ENCODE measurements around the gene KLHL18. TPM values are rescaled to one million over a fixed set of nuclear protein-coding genes. Genes with fewer than 3 reads are reported as not detected.
"Not testable (repeated sequence)": the region's sequence is repeated elsewhere in the genome, so short reads cannot be mapped to it uniquely, and the experiment has no call there.

KLHL18 gene
- total and polyA plus RNA-seq, 2 experiments from 2014 or later, result 14.8 to 20.0 TPM

- no peak overlapping the region for H3K27ac ChIP-seq
- TF ChIP-seq CTCF (IDR thresholded peaks at IDR 0.05; ENCODE audit: low read depth, low read length), result no peak
- DNase-seq (ENCODE audit: low read depth in 1 of 2, low spot score in 1 of 2), result no peak
Observed at GRCh38 chr3:47245271-47245670, 37.5 kb upstream of the KLHL18 start.

GRCh38 chr3:47247131-47248064, 35.3 kb upstream of the KLHL18 start:
- no peak for TF ChIP-seq CTCF (IDR thresholded peaks at IDR 0.05; ENCODE audit: low read depth, low read length)
- Histone ChIP-seq H3K4me1 (ENCODE audit: low read depth) (no peaks in the 10 kb centered on the region), H3K36me3 (no peaks in the 10 kb centered on the region), H3K27me3 (no peaks in the 10 kb centered on the region), H3K27ac (no peak overlapping the region), H3K9me3 (ENCODE audit: low read depth) (no peaks in the 10 kb centered on the region), H3K4me3 (no peak overlapping the region)
- DNase-seq (ENCODE audit: low read depth in 1 of 2, low spot score in 1 of 2), result no peak

More at GRCh38 chr3:47245271-47245670, 37.5 kb upstream of the KLHL18 start:
- Histone ChIP-seq H3K36me3 (no peaks in the 10 kb centered on the region), H3K4me1 (ENCODE audit: low read depth) (no peaks in the 10 kb centered on the region), H3K27me3 (no peaks in the 10 kb centered on the region), H3K4me3 (no peak overlapping the region), H3K9me3 (ENCODE audit: low read depth) (no peaks in the 10 kb centered on the region)

GRCh38 chr3:47250309-47251060, 32.3 kb upstream of the KLHL18 start:
- Histone ChIP-seq H3K36me3 (no peaks in the 10 kb centered on the region), H3K27me3 (no peaks in the 10 kb centered on the region), H3K4me1 (ENCODE audit: low read depth) (no peaks in the 10 kb centered on the region), H3K4me3 (no peak overlapping the region), H3K27ac (no peak overlapping the region), H3K9me3 (ENCODE audit: low read depth) (no peaks in the 10 kb centered on the region)
- TF ChIP-seq CTCF (IDR thresholded peaks at IDR 0.05; ENCODE audit: low read depth, low read length), result peak; percentile 47
- peak; percentile 56 to 71 for DNase-seq (ENCODE audit: low read depth in 1 of 2, low spot score in 1 of 2)

GRCh38 chr3:47251085-47251484, 31.7 kb upstream of the KLHL18 start:
- not testable (repeated sequence) for H3K27me3 ChIP-seq; H3K36me3 ChIP-seq; H3K9me3 ChIP-seq (ENCODE audit: low read depth); H3K4me1 ChIP-seq (ENCODE audit: low read depth); H3K4me3 ChIP-seq; DNase-seq (ENCODE audit: low read depth in 1 of 2, low spot score in 1 of 2); H3K27ac ChIP-seq

- no peak overlapping the region for H3K27ac ChIP-seq
- no peaks in the 10 kb centered on the region for H3K9me3 ChIP-seq (ENCODE audit: low read depth)
- no peaks in the 10 kb centered on the region for H3K36me3 ChIP-seq
- no peaks in the 10 kb centered on the region for H3K4me1 ChIP-seq (ENCODE audit: low read depth)
- H3K4me3 ChIP-seq, result no peak overlapping the region
- DNase-seq (ENCODE audit: low read depth in 1 of 2, low spot score in 1 of 2), result peak in 1 of 2 donors; percentile 64
- H3K27me3 ChIP-seq, result no peaks in the 10 kb centered on the region
- TF ChIP-seq CTCF (IDR thresholded peaks at IDR 0.05; ENCODE audit: low read depth, low read length), result no peak
Observed at GRCh38 chr3:47251689-47252088, 31.1 kb upstream of the KLHL18 start.

- H3K4me1 ChIP-seq (ENCODE audit: low read depth); H3K27ac ChIP-seq: not testable (repeated sequence)
Observed at GRCh38 chr3:47256331-47256730, 26.4 kb upstream of the KLHL18 start.

More at GRCh38 chr3:47256331-47256730, 26.4 kb upstream of the KLHL18 start:
- not testable (repeated sequence) for DNase-seq (ENCODE audit: low read depth in 1 of 2, low spot score in 1 of 2); H3K27me3 ChIP-seq; H3K9me3 ChIP-seq (ENCODE audit: low read depth); H3K4me3 ChIP-seq; H3K36me3 ChIP-seq

Data from cardiac muscle cell (in vitro differentiated cells and primary cell).